H9 (cell line): ENCODE measurements around the gene UNC5B. TPM values are rescaled to one million over a fixed set of nuclear protein-coding genes. Genes with fewer than 3 reads are reported as not detected.

Experiments
- DNase-seq: peaks from one replicate; pipeline ENCODE4 v3.0.0-alpha.2; 2017
- H2AFZ ChIP-seq: one replicate; pipeline ENCODE4 v1.6.1; 2013; ENCODE audit warnings: mild to moderate bottlenecking, low read length, control low read depth, moderate library complexity
- H2AK5ac ChIP-seq: 2 replicates; pipeline ENCODE4 v1.6.1; 2013; ENCODE audit warnings: low read length, control low read depth, mixed read lengths; ENCODE audit not compliant: insufficient read length
- H2BK120ac ChIP-seq: one replicate; pipeline ENCODE4 v1.6.1; 2013; ENCODE audit warnings: low read depth, mild to moderate bottlenecking, low read length, control low read depth, inconsistent platforms; ENCODE audit not compliant: poor library complexity, severe bottlenecking
- H2BK12ac ChIP-seq: 2 replicates; pipeline ENCODE4 v1.6.1; 2013; ENCODE audit warnings: low read length, control low read depth, mixed read lengths, low read depth; ENCODE audit not compliant: insufficient read length
- H2BK15ac ChIP-seq: 2 replicates; pipeline ENCODE4 v1.6.1; 2013; ENCODE audit warnings: low read depth, low read length, control low read depth
- H2BK20ac ChIP-seq: one replicate; pipeline ENCODE4 v1.6.1; 2013; ENCODE audit warnings: low read depth, mild to moderate bottlenecking, low read length, control low read depth, inconsistent platforms; ENCODE audit not compliant: poor library complexity, severe bottlenecking
- H2BK5ac ChIP-seq: 2 replicates; pipeline ENCODE4 v1.6.1; 2013; ENCODE audit warnings: low read length, control low read depth, mixed read lengths; ENCODE audit not compliant: insufficient read length
- H3K14ac ChIP-seq: 2 replicates; pipeline ENCODE4 v1.6.1; 2013; ENCODE audit warnings: low read length, control low read depth; ENCODE audit not compliant: insufficient read depth
- H3K18ac ChIP-seq: 2 replicates; pipeline ENCODE4 v1.6.1; 2013; ENCODE audit warnings: low read depth, mild to moderate bottlenecking, mixed read lengths, low read length, control low read depth; ENCODE audit not compliant: insufficient read length
- H3K23ac ChIP-seq: 2 replicates; pipeline ENCODE4 v1.6.1; 2013; ENCODE audit warnings: low read length, control low read depth, mixed read lengths, low read depth; ENCODE audit not compliant: insufficient read length
- H3K23me2 ChIP-seq: 2 replicates; pipeline ENCODE4 v1.6.1; 2013; ENCODE audit warnings: low read depth, mild to moderate bottlenecking, mixed read lengths, low read length, control low read depth; ENCODE audit not compliant: insufficient read length, poor library complexity, severe bottlenecking
- H3K27ac ChIP-seq: 2 replicates; pipeline ENCODE4 v1.5.1; 2013; ENCODE audit warnings: low read length, control low read depth, mixed read lengths, low read depth; ENCODE audit not compliant: insufficient read length
- H3K27me3 ChIP-seq: 2 replicates; pipeline ENCODE4 v1.6.1; 2013; ENCODE audit warnings: low read length, control low read depth, inconsistent platforms; ENCODE audit not compliant: insufficient read depth
- H3K4ac ChIP-seq: 2 replicates; pipeline ENCODE4 v1.6.1; 2013; ENCODE audit warnings: low read depth, mild to moderate bottlenecking, control low read depth, inconsistent platforms, low read length, moderate library complexity
- H3K4me1 ChIP-seq: 2 replicates; pipeline ENCODE4 v1.6.1; 2013; ENCODE audit warnings: low read length, control low read depth, inconsistent platforms; ENCODE audit not compliant: insufficient read depth
- H3K4me2 ChIP-seq: 2 replicates; pipeline ENCODE4 v1.6.1; 2013; ENCODE audit warnings: low read length, control low read depth, mixed read lengths; ENCODE audit not compliant: insufficient read length, insufficient read depth
- H3K56ac ChIP-seq: 2 replicates; pipeline ENCODE4 v1.6.1; 2013; ENCODE audit warnings: low read depth, mild to moderate bottlenecking, mixed read lengths, low read length, control low read depth; ENCODE audit not compliant: insufficient read length
- H3K79me1 ChIP-seq: 2 replicates; pipeline ENCODE4 v1.6.1; 2013; ENCODE audit warnings: low read depth, mild to moderate bottlenecking, moderate library complexity, low read length, control low read depth, inconsistent platforms; ENCODE audit not compliant: insufficient read depth, poor library complexity, severe bottlenecking
- H3K79me2 ChIP-seq: 2 replicates; pipeline ENCODE4 v1.6.1; 2013; ENCODE audit warnings: low read length, control low read depth, inconsistent platforms; ENCODE audit not compliant: insufficient read depth
- H3K9ac ChIP-seq: 2 replicates; pipeline ENCODE4 v1.6.1; 2013; ENCODE audit warnings: low read length, control low read depth, mixed read lengths; ENCODE audit not compliant: insufficient read length; ENCODE audit errors: extremely low read depth
- H3K9me3 ChIP-seq: one replicate; pipeline ENCODE4 v1.6.1; 2013; ENCODE audit warnings: low read depth, low read length, inconsistent platforms; ENCODE audit not compliant: control insufficient read depth
- H3T11ph ChIP-seq: one replicate; pipeline ENCODE4 v1.6.1; 2013; ENCODE audit warnings: mild to moderate bottlenecking, low read length, control low read depth, inconsistent platforms
- H4K20me1 ChIP-seq: one replicate; pipeline ENCODE4 v1.6.1; 2013; ENCODE audit not compliant: control insufficient read depth, insufficient read length, insufficient read depth
- H4K5ac ChIP-seq: 2 replicates; pipeline ENCODE4 v1.6.1; 2013; ENCODE audit warnings: low read depth, mild to moderate bottlenecking, mixed read lengths, low read length, control low read depth; ENCODE audit not compliant: insufficient read length
- H4K8ac ChIP-seq: replicated peaks from 2 replicates; pipeline ENCODE4 v1.6.1; 2013; ENCODE audit warnings: low read length, control low read depth, mixed read lengths, low read depth; ENCODE audit not compliant: insufficient read length
- H4K91ac ChIP-seq: 2 replicates; pipeline ENCODE4 v1.6.1; 2013; ENCODE audit warnings: low read depth, mild to moderate bottlenecking, moderate library complexity, mixed read lengths, low read length, control low read depth; ENCODE audit not compliant: insufficient read length
- H3K27ac Mint-ChIP-seq, 3 experiments: 2 replicates in 2 of 3; 3 replicates in 1 of 3; pipeline ENCODE4 v1.8.0; 2020 to 2021; ENCODE audit warnings: mixed read lengths in 3 of 3, mild to moderate bottlenecking in 1 of 3, moderate library complexity in 1 of 3
- H3K27me3 Mint-ChIP-seq: 2 replicates; pipeline ENCODE4 v1.8.0; 2021; ENCODE audit warnings: low read depth, mild to moderate bottlenecking, moderate library complexity, mixed read lengths
- H3K36me3 Mint-ChIP-seq, 3 experiments: 2 replicates in 2 of 3; 3 replicates in 1 of 3; pipeline ENCODE4 v1.8.0; 2020 to 2021; ENCODE audit warnings: low read depth in 3 of 3, mixed read lengths in 3 of 3; ENCODE audit not compliant: insufficient read depth in 1 of 3
- H3K4me1 Mint-ChIP-seq, 2 experiments: 2 replicates each; pipeline ENCODE4 v1.8.0; 2020; ENCODE audit warnings: mixed read lengths in 2 of 2
- H3K4me3 Mint-ChIP-seq, 2 experiments: 2 replicates in 1 of 2; 3 replicates in 1 of 2; pipeline ENCODE4 v1.8.0; 2020 to 2021; ENCODE audit warnings: mild to moderate bottlenecking in 2 of 2, mixed read lengths in 2 of 2, moderate library complexity in 1 of 2
- H3K9me3 Mint-ChIP-seq, 2 experiments: 2 replicates in 1 of 2; 3 replicates in 1 of 2; pipeline ENCODE4 v1.8.0; 2020; ENCODE audit warnings: mild to moderate bottlenecking in 2 of 2, mixed read lengths in 2 of 2, moderate library complexity in 1 of 2
- CTCF ChIP-seq: fragments of 200-600 bp; sonication (generic); conservative IDR thresholded peaks from 3 replicates; pipeline ENCODE4 v1.8.0; 2021; ENCODE audit warnings: antibody characterized with exemption, mild to moderate bottlenecking
- WGBS: extraction: QIAGEN DNeasy Blood & Tissue Kit; methylation state at CpG from one replicate; pipeline ENCODE4 v1.1.7; 2013; ENCODE audit warnings: missing lambda C conversion rate, low lambda C conversion rate, mixed read lengths; ENCODE audit not compliant: insufficient read length; ENCODE audit errors: extremely low coverage; 5-methylcytosine and 5-hydroxymethylcytosine counted together
- total RNA-seq: library from RNA; stranded (reverse); gene quantifications from 2 replicates; pipeline ENCODE4 v1.2.1, GENCODE V29; 2021

UNC5B gene
- total RNA-seq, 1 experiment from 2014 or later, result 28.4 TPM

- H2AFZ ChIP-seq, result no peak overlapping the region
- H3K79me2 ChIP-seq, result no peaks in the 10 kb centered on the region
- no peaks in the 10 kb centered on the region; the same call in none of the 2 replicates for H3K27me3 Mint-ChIP-seq
- no CpG with 5 or more reads among the region's 8 CpGs for WGBS
- H3K27ac ChIP-seq, result no peak overlapping the region
- H3K23me2 ChIP-seq, result no peaks in the 10 kb centered on the region
- H2BK15ac ChIP-seq, result no peak overlapping the region
- no peak for TF ChIP-seq CTCF
- no peak overlapping the region; the same call in 1 of the 2 replicates for H3K4ac ChIP-seq
- H3K79me1 ChIP-seq, result no peaks in the 10 kb centered on the region
- no peak overlapping the region for H3T11ph ChIP-seq
- no peaks in the 10 kb centered on the region; a peak in 1 of 7 replicates for H3K36me3 Mint-ChIP-seq
- no peak overlapping the region for H4K91ac ChIP-seq
- no peak overlapping the region for H4K5ac ChIP-seq
- H3K4me1 Mint-ChIP-seq, result peaks cover 76 to 81% of the 10 kb centered on the region in 2 experiments
- no peaks in the 10 kb centered on the region for H3K27me3 ChIP-seq
- H2BK12ac ChIP-seq, result no peak overlapping the region
- peak overlapping the region; percentile 52 to 89 (median 60); a peak in 5 of 7 replicates for H3K27ac Mint-ChIP-seq
- H3K9me3 Mint-ChIP-seq, result peaks cover 0 to 3% of the 10 kb centered on the region in 2 experiments; a peak in 1 of 5 replicates
- no peak overlapping the region for H3K14ac ChIP-seq
- no peak for DNase-seq
- H4K8ac ChIP-seq, result no peak overlapping the region
- H3K4me3 Mint-ChIP-seq, result no peak overlapping the region
- H2BK120ac ChIP-seq, result no peak overlapping the region
- no peak overlapping the region for H2AK5ac ChIP-seq
- no peak overlapping the region for H3K56ac ChIP-seq
- no peak overlapping the region for H3K4me2 ChIP-seq
- no peaks in the 10 kb centered on the region for H4K20me1 ChIP-seq
- H2BK20ac ChIP-seq, result no peak overlapping the region
- no peak overlapping the region for H3K9ac ChIP-seq
- no peak overlapping the region for H2BK5ac ChIP-seq
- peaks cover 3% of the 10 kb centered on the region; the same call in 1 of the 2 replicates for H3K4me1 ChIP-seq
- H3K18ac ChIP-seq, result peak overlapping the region; percentile 5
- H3K23ac ChIP-seq, result no peak overlapping the region
- no peaks in the 10 kb centered on the region for H3K9me3 ChIP-seq
Measured at GRCh38 chr10:71266918-71267442, 54.6 kb downstream of the UNC5B start.
